H1 (cell line): ENCODE results near the gene ADIPOQ. TPM values are rescaled to one million over a fixed set of nuclear protein-coding genes. Genes with fewer than 3 reads are reported as not detected.
"Not testable (repeated sequence)": the region's sequence is repeated elsewhere in the genome, so short reads cannot be mapped to it uniquely, and the experiment has no call there.

Experiments used
- CTCF ChIA-PET: fragments of 300-600 bp; sonication (Branson Sonifier 250); formaldehyde crosslinking; loops from one replicate; lab custom pipeline; 2021; ENCODE audit not compliant: partially characterized antibody; lab: Charles Lee
- POLR2A ChIA-PET: fragments of 300-600 bp; sonication (Branson Sonifier 250); formaldehyde crosslinking; loops from one replicate; lab custom pipeline; 2021; ENCODE audit warnings: inconsistent platforms; ENCODE audit not compliant: partially characterized antibody; lab: Charles Lee
- DNase-seq, 2 experiments: peaks; one replicate each; pipeline versions ENCODE4 v3.0.0 to v3.0.0-alpha.2; 2010 to 2022; ENCODE audit warnings: low spot score in 2 of 2, low read depth in 1 of 2, mixed read lengths in 1 of 2
- FAIRE-seq: peaks from 2 replicates; lab custom pipeline; 2011; peaks lifted over from hg19 to GRCh38; lab: Jason Lieb, UNC
- H2AFZ ChIP-seq: 2 replicates; pipeline ENCODE4 v1.8.1; 2012; ENCODE audit warnings: low read length, inconsistent platforms
- H2AK5ac ChIP-seq: 2 replicates; pipeline ENCODE4 v1.6.1; 2013; ENCODE audit warnings: low read depth, low read length
- H2BK120ac ChIP-seq: replicated peaks from 2 replicates; pipeline ENCODE3; 2013; ENCODE audit warnings: low read depth, low read length, inconsistent platforms
- H2BK12ac ChIP-seq: 2 replicates; pipeline ENCODE4 v1.6.1; 2013; ENCODE audit warnings: low read depth, low read length
- H2BK15ac ChIP-seq: 2 replicates; pipeline ENCODE4 v1.6.1; 2013; ENCODE audit warnings: low read length
- H2BK20ac ChIP-seq: 2 replicates; pipeline ENCODE4 v1.6.1; 2013; ENCODE audit warnings: low read length
- H2BK5ac ChIP-seq: 2 replicates; pipeline ENCODE4 v1.6.1; 2013; ENCODE audit warnings: low read depth, low read length
- H3K14ac ChIP-seq: 2 replicates; pipeline ENCODE4 v1.6.1; 2013; ENCODE audit warnings: inconsistent platforms; ENCODE audit not compliant: insufficient read length
- H3K18ac ChIP-seq: 2 replicates; pipeline ENCODE4 v1.6.1; 2013; ENCODE audit warnings: low read length; ENCODE audit errors: extremely low read depth
- H3K23ac ChIP-seq: 2 replicates; pipeline ENCODE4 v1.6.1; 2013; ENCODE audit warnings: inconsistent platforms; ENCODE audit not compliant: insufficient read length
- H3K23me2 ChIP-seq: 2 replicates; pipeline ENCODE4 v1.6.1; 2013; ENCODE audit warnings: low read depth, low read length
- H3K27ac ChIP-seq: 2 replicates; pipeline ENCODE4 v1.6.1; 2011; ENCODE audit warnings: low read depth, low read length, inconsistent platforms
- H3K27me3 ChIP-seq, 4 experiments: replicated peaks in 1 of 4; 1 replicate in 1 of 4; 2 replicates in 3 of 4; pipeline versions ENCODE4 v1.6.1 to v1.8.1; 2011 to 2013; ENCODE audit warnings: low read length in 3 of 4, mild to moderate bottlenecking in 3 of 4, inconsistent platforms in 2 of 4, mixed read lengths in 2 of 4, moderate library complexity in 1 of 4; ENCODE audit not compliant: control insufficient read depth in 3 of 4, insufficient read depth in 3 of 4; ENCODE audit errors: extremely low read depth in 1 of 4
- H3K36me3 ChIP-seq, 4 experiments: 2 replicates each; pipeline versions ENCODE4 v1.6.1 to v1.8.1; 2011 to 2013; ENCODE audit warnings: mild to moderate bottlenecking in 4 of 4, low read length in 3 of 4, moderate library complexity in 2 of 4, control low read depth in 1 of 4, inconsistent platforms in 1 of 4; ENCODE audit not compliant: insufficient read depth in 4 of 4, control insufficient read depth in 2 of 4
- H3K4ac ChIP-seq: replicated peaks from 2 replicates; pipeline ENCODE3; 2013; ENCODE audit warnings: low read length, low read depth, mixed read lengths, inconsistent platforms; ENCODE audit not compliant: insufficient read length
- H3K4me1 ChIP-seq, 4 experiments: replicated peaks in 1 of 4; 1 replicate in 1 of 4; 2 replicates in 3 of 4; pipeline versions ENCODE4 v1.6.1 to v1.8.1; 2011 to 2013; ENCODE audit warnings: low read length in 3 of 4, inconsistent platforms in 2 of 4, mixed read lengths in 1 of 4; ENCODE audit not compliant: insufficient read depth in 4 of 4, control insufficient read depth in 3 of 4
- H3K4me2 ChIP-seq, 2 experiments: 2 replicates each; pipeline versions ENCODE4 v1.6.1 to v1.8.1; 2011 to 2013; ENCODE audit warnings: low read depth in 2 of 2, low read length in 2 of 2, control low read depth in 1 of 2, inconsistent platforms in 1 of 2, mild to moderate bottlenecking in 1 of 2; ENCODE audit not compliant: insufficient read depth in 1 of 2
- H3K4me3 ChIP-seq, 4 experiments: fragments of 200-600, 300-600 bp in 1 of 4; sonication (generic), shearing (Covaris generic), sonication (Bioruptor Twin) in 1 of 4; 2 replicates each; pipeline versions ENCODE4 v1.5.1 to v1.8.1; 2011 to 2016; ENCODE audit warnings: low read length in 4 of 4, low read depth in 3 of 4, control low read depth in 2 of 4, inconsistent platforms in 2 of 4, mild to moderate bottlenecking in 2 of 4, mixed read lengths in 1 of 4, moderate library complexity in 1 of 4; ENCODE audit not compliant: insufficient read depth in 2 of 4; ENCODE audit errors: extremely low read depth in 1 of 4
- H3K56ac ChIP-seq: replicated peaks from 2 replicates; pipeline ENCODE3; 2013; ENCODE audit warnings: low read depth, mild to moderate bottlenecking, mixed read lengths, low read length, inconsistent platforms; ENCODE audit not compliant: insufficient read length
- H3K79me1 ChIP-seq: 2 replicates; pipeline ENCODE4 v1.6.1; 2013; ENCODE audit warnings: low read depth, low read length, control low read depth
- H3K79me2 ChIP-seq, 2 experiments: 2 replicates each; pipeline versions ENCODE4 v1.6.1 to v1.8.1; 2012 to 2013; ENCODE audit warnings: low read length in 2 of 2, mild to moderate bottlenecking in 2 of 2, inconsistent platforms in 1 of 2; ENCODE audit not compliant: insufficient read depth in 2 of 2, control insufficient read depth in 1 of 2
- H3K9ac ChIP-seq, 4 experiments: replicated peaks in 1 of 4; 1 replicate in 1 of 4; 2 replicates in 3 of 4; pipeline versions ENCODE4 v1.6.1 to v1.8.1; 2011 to 2013; ENCODE audit warnings: low read depth in 3 of 4, low read length in 3 of 4, control low read depth in 2 of 4, mild to moderate bottlenecking in 2 of 4, moderate library complexity in 2 of 4, inconsistent platforms in 1 of 4; ENCODE audit errors: extremely low read depth in 1 of 4
- H3K9me3 ChIP-seq, 2 experiments: 2 replicates each; pipeline versions ENCODE4 v1.6.1 to v1.8.1; 2012 to 2013; ENCODE audit warnings: mild to moderate bottlenecking in 2 of 2, moderate library complexity in 2 of 2, control low read depth in 1 of 2, inconsistent platforms in 1 of 2, low read depth in 1 of 2, low read length in 1 of 2, mixed read lengths in 1 of 2; ENCODE audit not compliant: insufficient read depth in 2 of 2
- H4K20me1 ChIP-seq, 2 experiments: replicated peaks in 1 of 2; 2 replicates each; pipeline versions ENCODE3 to v1.8.1; 2011 to 2013; ENCODE audit warnings: inconsistent platforms in 2 of 2, low read length in 2 of 2, mild to moderate bottlenecking in 1 of 2; ENCODE audit not compliant: insufficient read depth in 2 of 2, control insufficient read depth in 1 of 2
- H4K5ac ChIP-seq: 2 replicates; pipeline ENCODE4 v1.6.1; 2013; ENCODE audit warnings: low read length, low read depth, mixed read lengths, inconsistent platforms; ENCODE audit not compliant: insufficient read length
- H4K8ac ChIP-seq: 2 replicates; pipeline ENCODE4 v1.8.0; 2013; ENCODE audit warnings: mild to moderate bottlenecking, moderate library complexity, low read length, inconsistent platforms; ENCODE audit not compliant: insufficient read depth; ENCODE audit errors: extremely low read depth
- H4K91ac ChIP-seq: replicated peaks from 2 replicates; pipeline ENCODE3; 2013; ENCODE audit warnings: low read length, mixed read lengths, inconsistent platforms; ENCODE audit not compliant: insufficient read length
- WGBS, 2 experiments: shearing (Covaris generic) in 1 of 2; methylation state at CpG; one replicate each; pipeline versions ENCODE4 v1.1.6 to v1.1.7; 2013 to 2015; ENCODE audit warnings: low lambda C conversion rate in 2 of 2, mixed read lengths in 2 of 2, inconsistent platforms in 1 of 2, low coverage in 1 of 2, missing lambda C conversion rate in 1 of 2; ENCODE audit not compliant: insufficient replicate concordance in 2 of 2, insufficient coverage in 1 of 2, insufficient read length in 1 of 2; ENCODE audit errors: extremely low coverage in 1 of 2, missing lambda C conversion rate in 1 of 2; 5-methylcytosine and 5-hydroxymethylcytosine counted together
- polyA plus RNA-seq, 7 experiments: library from polyadenylated mRNA; depleted of rRNA in 3 of 7; stranded (reverse) in 5 of 7; unstranded in 2 of 7; fragments of >200 nt in 5 of 7; fragments of 200-250 nt in 2 of 7; gene quantifications; 1 replicate in 5 of 7; 2 replicates in 1 of 7; 4 replicates in 1 of 7; pipeline versions ENCODE4 v1.2.1 to v1.2.3, GENCODE V29; 2011 to 2013; ENCODE audit warnings: missing spikeins in 2 of 7, mixed read lengths in 2 of 7
- total RNA-seq: library from RNA; stranded (reverse); fragmentation: NEBNext Ultra II Directional; extraction: Animal tissue kit (Norgen Biotek cat#: 25700); gene quantifications from 2 replicates; pipeline ENCODE4 v1.2.1, GENCODE V29; 2021

The ADIPOQ gene
- total and polyA plus RNA-seq, 2 of the 8 experiments (the other 6 are each of a cell fraction or from before 2014, with no cell fraction given) = not detected

- H3K56ac ChIP-seq, H3K23me2 ChIP-seq, H3K27me3 ChIP-seq, H2AK5ac ChIP-seq, H3K9me3 ChIP-seq, H3K36me3 ChIP-seq, H3K23ac ChIP-seq, H2BK120ac ChIP-seq, FAIRE-seq, H2BK15ac ChIP-seq, H2BK5ac ChIP-seq, H2BK20ac ChIP-seq, H3K4ac ChIP-seq, H3K79me2 ChIP-seq, H3K27ac ChIP-seq, H3K4me2 ChIP-seq, H3K4me3 ChIP-seq, H3K79me1 ChIP-seq, DNase-seq, H4K20me1 ChIP-seq, H2BK12ac ChIP-seq, H4K91ac ChIP-seq, H2AFZ ChIP-seq, H3K9ac ChIP-seq, H4K5ac ChIP-seq, H4K8ac ChIP-seq, H3K18ac ChIP-seq, H3K14ac ChIP-seq: not testable (repeated sequence)
- ChIA-PET POLR2A (interaction anchor here (1.0 kb wide), 1 partner anchor 109 kb away, joined by 3 read pairs; no protein-coding TSS in a partner anchor), CTCF (interaction anchor here (0.6 to 1.2 kb wide), 6 partner anchors 11 to 220 kb away, joined by 3 to 5 read pairs (median 3); no protein-coding TSS in a partner anchor)
- H3K4me1 ChIP-seq = peaks cover 2 to 17% (median 5%) of the 10 kb centered on the region in 4 experiments; a peak in 6 of 7 replicates
- no CpG with 5 or more reads among the region's 2 CpGs for WGBS, 2 experiments
Measured at GRCh38 chr3:186893071-186893470, 50.6 kb downstream of the ADIPOQ start.
